Esophagus squamous epithelium (tissue), 4 donors: Measurements from ENCODE around the gene FHIT.

ENCODE experiments used
- CTCF ChIP-seq, 6 experiments: fragments of 450-650 bp in 4 of 6; fragments of 200-600 bp in 2 of 6; sonication (generic) in 2 of 6; IDR thresholded peaks; one replicate each; pipeline ENCODE4 v1.5.1; 2016 to 2019; ENCODE audit warnings: antibody characterized with exemption in 6 of 6, mild to moderate bottlenecking in 4 of 6, moderate library complexity in 4 of 6
- POLR2A ChIP-seq, 4 donors: fragments of 450-650 bp; IDR thresholded peaks; one replicate each; pipeline ENCODE4 v1.6.1; 2017; ENCODE audit warnings: antibody characterized with exemption in 4 of 4, mild to moderate bottlenecking in 4 of 4, moderate library complexity in 3 of 4

DNA sequence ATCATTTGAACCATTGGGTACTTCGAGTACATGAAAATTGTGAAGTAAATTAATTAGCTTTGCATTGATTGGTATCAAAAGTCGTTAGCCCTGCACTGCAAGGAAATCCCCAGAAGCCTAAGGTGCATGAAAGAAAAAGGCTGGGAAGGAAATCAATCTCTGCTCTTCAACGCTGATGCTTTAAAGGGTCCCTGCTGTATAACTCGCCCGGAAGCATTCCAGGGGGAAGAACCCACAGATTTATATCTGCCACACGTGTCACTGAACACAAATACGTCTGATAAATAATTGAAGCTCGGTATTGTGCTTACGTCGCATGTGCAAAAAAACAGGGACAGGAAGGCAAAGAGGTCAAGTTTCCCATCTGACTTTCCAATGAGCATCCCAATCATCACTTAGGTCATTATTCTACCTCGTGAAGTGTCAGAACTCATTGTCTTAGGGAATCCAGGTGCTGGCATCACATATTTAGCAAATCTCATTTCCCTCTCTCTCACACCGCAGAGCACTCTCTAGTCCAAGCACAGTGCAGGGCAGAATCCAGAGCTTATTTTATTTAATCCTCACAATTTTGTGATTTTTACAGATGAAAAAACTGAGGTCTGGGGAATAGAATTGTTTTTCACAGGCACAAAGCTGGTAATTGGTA, 1397.1 kb downstream of the FHIT start:
- TF ChIP-seq CTCF (IDR thresholded peaks at IDR 0.05): no peak
- no peak for TF ChIP-seq POLR2A (IDR thresholded peaks at IDR 0.05)
